Right atrium auricular region (tissue), 2 donors: ENCODE results near the gene GSTM2. TPM values are rescaled to one million over a fixed set of nuclear protein-coding genes. Genes with fewer than 3 reads are reported as not detected.
"Not testable (repeated sequence)": the region's sequence is repeated elsewhere in the genome, so short reads cannot be mapped to it uniquely, and the experiment has no call there.

Experiments used
- DNase-seq: peaks from one replicate; pipeline ENCODE4 v3.0.0-alpha.2; 2019; ENCODE audit warnings: low spot score
- H3K27ac ChIP-seq, 2 donors: fragments of 200-600 bp; sonication (generic); 1 replicate in 1 of 2; 2 replicates in 1 of 2; pipeline ENCODE4 v1.5.1; 2016 to 2019
- H3K27me3 ChIP-seq, 2 donors: fragments of 200-600 bp; sonication (generic); one replicate each; pipeline versions ENCODE4 v1.5.1 to v1.6.0; 2017 to 2019
- H3K36me3 ChIP-seq: fragments of 200-600 bp; sonication (generic); one replicate; pipeline ENCODE4 v1.5.1; 2016
- H3K4me1 ChIP-seq, 2 donors: fragments of 200-600 bp; sonication (generic); one replicate each; pipeline versions ENCODE4 v1.5.1 to v1.6.0; 2017 to 2019
- H3K4me3 ChIP-seq, 2 donors: fragments of 200-600 bp; sonication (generic); 1 replicate in 1 of 2; 2 replicates in 1 of 2; pipeline ENCODE4 v1.5.1; 2017 to 2019; ENCODE audit warnings: mild to moderate bottlenecking in 1 of 2, moderate library complexity in 1 of 2
- H3K9me3 ChIP-seq, 2 donors: fragments of 200-600 bp; sonication (generic); one replicate each; pipeline ENCODE4 v1.5.1; 2019
- total RNA-seq, 2 donors: library from RNA; depleted of rRNA; stranded (reverse); fragments of >200 nt; gene quantifications; one replicate each; pipeline ENCODE4 v1.1.0, GENCODE V29; 2016
- TF ChIP-seq, protein P1 (sequence below), 2 donors: fragments of 200-600 bp; sonication (generic); IDR thresholded peaks; one replicate each; pipeline ENCODE4 v1.5.1; 2019; ENCODE audit warnings: antibody characterized with exemption in 2 of 2

The GSTM2 gene
- total RNA-seq, 2 donors from 2014 or later = 31.7 to 53.8 TPM

DNA sequence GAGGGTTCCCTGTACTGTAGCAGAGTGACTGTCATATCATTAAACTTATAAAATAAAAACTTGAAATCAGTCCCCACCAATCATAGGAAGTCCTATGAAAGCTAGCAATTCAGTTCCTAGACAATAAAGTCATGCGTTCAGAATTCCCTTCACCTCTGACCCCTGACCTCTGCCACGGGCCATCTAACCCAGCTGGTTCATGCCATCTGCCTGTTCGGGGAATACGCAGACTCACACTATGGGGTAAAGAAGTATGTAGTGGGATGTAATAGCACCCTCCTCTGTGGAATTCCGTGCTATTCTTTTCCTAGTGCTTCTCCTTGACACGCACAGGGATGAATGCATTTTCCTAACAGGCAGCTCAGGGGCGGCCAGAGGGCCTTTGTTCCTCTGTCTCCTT is 9.9 kb upstream of the GSTM2 start:
- Histone ChIP-seq H3K27ac (no peak overlapping the region), H3K4me3 (no peak overlapping the region), H3K36me3 (peaks cover 18% of the 10 kb centered on the region), H3K27me3 (no peaks in the 10 kb centered on the region), H3K4me1 (peaks cover 0 to 18% of the 10 kb centered on the region in 2 donors), H3K9me3 (no peaks in the 10 kb centered on the region)
- TF ChIP-seq, protein P1, sequence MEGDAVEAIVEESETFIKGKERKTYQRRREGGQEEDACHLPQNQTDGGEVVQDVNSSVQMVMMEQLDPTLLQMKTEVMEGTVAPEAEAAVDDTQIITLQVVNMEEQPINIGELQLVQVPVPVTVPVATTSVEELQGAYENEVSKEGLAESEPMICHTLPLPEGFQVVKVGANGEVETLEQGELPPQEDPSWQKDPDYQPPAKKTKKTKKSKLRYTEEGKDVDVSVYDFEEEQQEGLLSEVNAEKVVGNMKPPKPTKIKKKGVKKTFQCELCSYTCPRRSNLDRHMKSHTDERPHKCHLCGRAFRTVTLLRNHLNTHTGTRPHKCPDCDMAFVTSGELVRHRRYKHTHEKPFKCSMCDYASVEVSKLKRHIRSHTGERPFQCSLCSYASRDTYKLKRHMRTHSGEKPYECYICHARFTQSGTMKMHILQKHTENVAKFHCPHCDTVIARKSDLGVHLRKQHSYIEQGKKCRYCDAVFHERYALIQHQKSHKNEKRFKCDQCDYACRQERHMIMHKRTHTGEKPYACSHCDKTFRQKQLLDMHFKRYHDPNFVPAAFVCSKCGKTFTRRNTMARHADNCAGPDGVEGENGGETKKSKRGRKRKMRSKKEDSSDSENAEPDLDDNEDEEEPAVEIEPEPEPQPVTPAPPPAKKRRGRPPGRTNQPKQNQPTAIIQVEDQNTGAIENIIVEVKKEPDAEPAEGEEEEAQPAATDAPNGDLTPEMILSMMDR (IDR thresholded peaks at IDR 0.05) = no peak
- peak; percentile 28 for DNase-seq

DNA sequence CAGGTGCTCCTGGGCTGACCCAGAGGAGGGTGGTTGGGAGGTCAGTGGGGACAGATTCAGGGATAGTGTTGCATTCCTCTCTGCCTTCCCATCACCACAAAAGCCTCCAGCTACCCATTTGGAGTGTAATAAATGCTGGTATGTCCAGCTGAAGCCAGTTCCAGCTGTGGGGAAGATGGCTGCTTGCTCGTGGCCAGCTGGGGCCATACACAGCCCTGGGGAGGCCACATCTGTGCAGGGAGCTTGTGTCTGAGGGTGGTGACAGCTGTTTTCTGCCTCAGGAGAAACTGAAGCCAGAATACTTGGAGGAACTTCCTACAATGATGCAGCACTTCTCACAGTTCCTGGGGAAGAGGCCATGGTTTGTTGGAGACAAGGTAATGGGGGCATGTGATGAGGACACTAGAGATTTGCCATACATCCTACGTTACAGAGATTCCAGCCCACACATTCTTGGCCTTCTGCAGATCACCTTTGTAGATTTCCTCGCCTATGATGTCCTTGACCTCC is 9.3 kb upstream of the GSTM2 start:
- Histone ChIP-seq H3K27ac (no peak overlapping the region), H3K36me3 (peaks cover 18% of the 10 kb centered on the region)
- DNase-seq = peak; percentile 50

DNA sequence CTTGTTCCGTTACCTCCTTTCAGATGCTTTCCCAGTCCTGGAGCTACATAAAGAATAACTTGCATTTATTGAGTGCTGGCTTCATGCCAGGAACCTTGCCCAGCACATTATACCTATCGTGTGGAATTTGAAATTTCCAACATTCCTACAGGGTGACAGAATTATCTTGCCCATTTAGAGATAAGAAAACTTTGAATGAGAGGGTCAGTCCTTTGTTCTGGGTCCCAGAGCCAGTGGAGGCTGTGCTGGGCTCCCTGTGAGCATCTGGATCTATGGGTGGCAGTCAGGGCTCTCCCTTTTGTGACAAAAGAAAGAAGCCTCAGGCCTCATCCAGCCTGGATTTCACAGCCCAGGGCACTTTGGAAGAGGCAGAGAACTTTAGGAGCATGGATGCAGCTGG is 8.7 kb upstream of the GSTM2 start:
- TF ChIP-seq, protein P1 (IDR thresholded peaks at IDR 0.05) = no peak
- no peaks in the 10 kb centered on the region for H3K9me3 ChIP-seq
- peak; percentile 30 for DNase-seq
- H3K27me3 ChIP-seq = no peaks in the 10 kb centered on the region
- H3K4me1 ChIP-seq = peaks cover 0 to 18% of the 10 kb centered on the region in 2 donors
- H3K36me3 ChIP-seq = peaks cover 18% of the 10 kb centered on the region
- no peak overlapping the region for H3K27ac ChIP-seq
- no peak overlapping the region for H3K4me3 ChIP-seq

More for the DNA sequence above, 9.3 kb upstream of the GSTM2 start:
- no peaks in the 10 kb centered on the region for H3K27me3 ChIP-seq
- H3K9me3 ChIP-seq = no peaks in the 10 kb centered on the region
- H3K4me3 ChIP-seq = no peak overlapping the region
- TF ChIP-seq, protein P1 (IDR thresholded peaks at IDR 0.05) = no peak
- H3K4me1 ChIP-seq = peaks cover 0 to 18% of the 10 kb centered on the region in 2 donors

DNA sequence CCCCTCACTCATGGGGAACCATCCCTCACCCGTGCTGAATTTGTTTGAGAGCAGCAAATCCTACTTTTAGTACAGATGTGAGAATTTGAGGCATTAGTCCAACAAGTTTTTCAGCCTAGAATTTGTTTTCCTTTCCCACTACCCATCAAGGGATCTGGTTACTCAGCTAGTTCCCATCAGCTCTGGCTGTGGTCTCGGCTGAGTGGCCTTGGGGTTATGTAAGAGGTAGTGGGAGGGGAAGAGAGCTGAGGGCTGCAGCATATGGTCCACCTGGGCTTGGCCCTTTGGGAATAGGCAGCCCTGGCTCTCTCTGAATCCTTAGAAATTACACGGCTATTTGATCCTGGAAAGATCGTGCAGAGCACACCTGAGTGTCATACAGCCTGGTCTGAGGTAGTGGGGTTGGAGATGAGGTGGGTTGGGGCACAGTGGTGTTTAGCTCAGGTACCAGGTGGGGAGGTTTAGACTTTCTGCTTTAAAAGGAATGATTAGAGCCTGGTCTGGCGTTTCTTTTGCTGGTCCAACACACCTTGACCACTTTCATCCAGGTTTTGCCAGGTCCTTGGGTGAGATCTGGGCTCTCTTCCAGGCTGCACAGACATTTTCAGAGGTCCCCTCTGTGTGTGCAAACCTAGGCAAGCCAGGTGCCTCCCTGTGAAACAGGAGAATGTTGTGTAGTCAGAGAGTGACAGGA is 7.7 kb upstream of the GSTM2 start:
- H3K36me3 ChIP-seq = peaks cover 18% of the 10 kb centered on the region
- no peaks in the 10 kb centered on the region for H3K27me3 ChIP-seq
- H3K27ac ChIP-seq = no peak overlapping the region
- TF ChIP-seq, protein P1 (IDR thresholded peaks at IDR 0.05) = no peak
- peak; percentile 46 for DNase-seq
- no peaks in the 10 kb centered on the region for H3K9me3 ChIP-seq
- peaks cover 0 to 10% of the 10 kb centered on the region in 2 donors for H3K4me1 ChIP-seq
- H3K4me3 ChIP-seq = no peak overlapping the region

DNA sequence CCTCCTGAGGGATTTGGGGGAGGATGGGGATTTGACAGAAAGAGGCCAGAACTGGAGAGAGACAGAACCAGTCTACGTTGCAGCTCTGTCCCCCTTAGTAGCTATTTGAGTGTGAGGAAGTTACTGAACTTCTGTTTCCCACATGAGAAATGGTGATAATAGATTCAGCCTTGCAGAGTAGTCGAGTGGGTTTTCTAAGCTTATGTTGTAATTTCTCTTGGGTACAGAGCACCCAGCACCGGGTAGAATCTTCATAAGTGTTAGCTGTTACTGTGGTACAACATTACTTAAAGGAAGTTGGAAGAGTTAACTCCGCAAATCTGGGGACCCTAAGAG is 7.2 kb upstream of the GSTM2 start:
- H3K9me3 ChIP-seq, DNase-seq, H3K27me3 ChIP-seq, H3K4me1 ChIP-seq, H3K27ac ChIP-seq, H3K4me3 ChIP-seq: not testable (repeated sequence)
- peaks cover 18% of the 10 kb centered on the region for H3K36me3 ChIP-seq

DNA sequence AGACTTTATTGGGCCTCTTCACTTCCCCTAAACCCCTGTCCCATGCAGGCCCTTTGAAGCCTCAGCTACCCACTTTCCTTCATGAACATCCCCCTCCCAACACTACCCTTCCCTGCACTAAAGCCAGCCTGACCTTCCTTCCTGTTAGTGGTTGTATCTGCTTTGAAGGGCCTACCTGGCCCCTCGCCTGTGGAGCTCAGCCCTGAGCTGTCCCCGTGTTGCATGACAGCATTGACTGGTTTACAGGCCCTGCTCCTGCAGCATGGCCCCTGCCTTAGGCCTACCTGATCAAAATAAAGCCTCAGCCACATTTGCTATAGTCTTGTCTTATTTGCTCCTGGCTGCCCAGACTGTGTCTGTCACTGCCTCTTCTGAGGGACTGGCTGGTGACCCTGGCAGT is 6.5 kb upstream of the GSTM2 start:
- no peak for DNase-seq
- Histone ChIP-seq H3K36me3 (peaks cover 18% of the 10 kb centered on the region), H3K4me3 (no peak overlapping the region), H3K27ac (no peak overlapping the region), H3K9me3 (no peaks in the 10 kb centered on the region), H3K4me1 (peaks cover 0 to 5% of the 10 kb centered on the region in 2 donors), H3K27me3 (no peaks in the 10 kb centered on the region)
- TF ChIP-seq, protein P1 (IDR thresholded peaks at IDR 0.05) = no peak
